WTC11 (cell line): ENCODE data around the gene MX1. TPM values are rescaled to one million over a fixed set of nuclear protein-coding genes. Genes with fewer than 3 reads are reported as not detected.

Experiments
- ATAC-seq: fragments of 200-7000 bp; cut with Tn5 transposase; 2 replicates; pipeline ENCODE4 v1.10.0; 2021; ENCODE audit warnings: mild to moderate bottlenecking, moderate library complexity
- CTCF ChIA-PET: fragments of 300-600 bp; sonication (Branson Sonifier 250); formaldehyde crosslinking; loops from one replicate; lab custom pipeline; 2021; ENCODE audit warnings: antibody characterized with exemption; lab: Charles Lee
- POLR2A ChIA-PET: fragments of 350-600 bp; sonication (Branson Sonifier 250); formaldehyde crosslinking; loops from one replicate; lab custom pipeline; 2021; ENCODE audit warnings: antibody characterized with exemption; lab: Charles Lee
- DNase-seq: peaks from one replicate; pipeline ENCODE4 v3.0.0; 2021; ENCODE audit warnings: low spot score
- H3K27ac Mint-ChIP-seq: 2 replicates; pipeline ENCODE4 v1.8.0; 2021; ENCODE audit warnings: mixed read lengths
- H3K27me3 Mint-ChIP-seq: 2 replicates; pipeline ENCODE4 v1.8.0; 2021; ENCODE audit warnings: low read depth, mild to moderate bottlenecking, moderate library complexity, mixed read lengths
- H3K36me3 Mint-ChIP-seq: 2 replicates; pipeline ENCODE4 v1.8.0; 2021; ENCODE audit warnings: mixed read lengths
- H3K4me1 Mint-ChIP-seq: 2 replicates; pipeline ENCODE4 v1.8.0; 2022; ENCODE audit warnings: mixed read lengths
- H3K4me3 Mint-ChIP-seq: 2 replicates; pipeline ENCODE4 v1.8.0; 2021; ENCODE audit warnings: mild to moderate bottlenecking, moderate library complexity, mixed read lengths
- H3K9me3 Mint-ChIP-seq: 2 replicates; pipeline ENCODE4 v1.8.0; 2021; ENCODE audit warnings: mixed read lengths
- CREB1 ChIP-seq: sonication (generic); formaldehyde crosslinking; IDR thresholded peaks from 2 replicates; pipeline ENCODE4 v1.8.0; 2023; ENCODE audit warnings: mild to moderate bottlenecking, missing genetic modification reagents
- EMX1 ChIP-seq: fragments of 250-450 bp; sonication (Bioruptor Pico); IDR thresholded peaks from 2 replicates; pipeline ENCODE4 v1.8.0; 2021; ENCODE audit warnings: mild to moderate bottlenecking
- HMGA2 ChIP-seq: fragments of 250-450 bp; sonication (Bioruptor Pico); IDR thresholded peaks from 2 replicates; pipeline ENCODE4 v1.4.0; 2021; ENCODE audit warnings: mild to moderate bottlenecking, moderate library complexity
- KAT7 ChIP-seq: sonication (generic); formaldehyde crosslinking; IDR thresholded peaks from 2 replicates; pipeline ENCODE4 v1.8.1; 2023; ENCODE audit warnings: missing genetic modification reagents, mild to moderate bottlenecking, borderline replicate concordance
- NFYB ChIP-seq: sonication (generic); formaldehyde crosslinking; conservative IDR thresholded peaks from 2 replicates; pipeline ENCODE4 v1.8.0; 2022; ENCODE audit warnings: low read depth, missing genetic modification reagents
- NR1H2 ChIP-seq: sonication (generic); formaldehyde crosslinking; IDR thresholded peaks from 2 replicates; pipeline ENCODE4 v1.9.0; 2021; ENCODE audit warnings: mild to moderate bottlenecking, moderate library complexity, missing genetic modification reagents
- PRRX2 ChIP-seq: fragments of 250-450 bp; sonication (Bioruptor Pico); IDR thresholded peaks from 2 replicates; pipeline ENCODE4 v1.8.0; 2021; ENCODE audit warnings: mild to moderate bottlenecking
- TEAD1 ChIP-seq: sonication (generic); formaldehyde crosslinking; IDR thresholded peaks from 2 replicates; pipeline ENCODE4 v1.8.0; 2022; ENCODE audit warnings: mild to moderate bottlenecking, missing genetic modification reagents
- ZNF121 ChIP-seq: sonication (generic); formaldehyde crosslinking; IDR thresholded peaks from 2 replicates; pipeline ENCODE4 v1.8.0; 2023; ENCODE audit warnings: missing genetic modification reagents
- ZNF219 ChIP-seq: sonication (generic); formaldehyde crosslinking; IDR thresholded peaks from 2 replicates; pipeline ENCODE4 v1.8.0; 2023; ENCODE audit warnings: missing genetic modification reagents, mild to moderate bottlenecking, borderline replicate concordance
- total RNA-seq: library from RNA; stranded (reverse); gene quantifications from 3 replicates; pipeline ENCODE4 v1.2.3, GENCODE V29; 2021
- TF ChIP-seq, protein P1 (sequence below): sonication (generic); formaldehyde crosslinking; IDR thresholded peaks from 2 replicates; pipeline ENCODE4 v1.8.1; 2022; ENCODE audit warnings: low read depth, mild to moderate bottlenecking, moderate library complexity, missing genetic modification reagents, borderline replicate concordance
- TF ChIP-seq, protein P2 (sequence below): fragments of 250-450 bp; sonication (Bioruptor Pico); IDR thresholded peaks from 2 replicates; pipeline ENCODE4 v1.9.0; 2021; ENCODE audit warnings: mild to moderate bottlenecking
- TF ChIP-seq, protein P3 (sequence below): sonication (generic); formaldehyde crosslinking; IDR thresholded peaks from 2 replicates; pipeline ENCODE4 v1.8.0; 2022; ENCODE audit warnings: mild to moderate bottlenecking, missing genetic modification reagents
- TF ChIP-seq, protein P4 (sequence below): sonication (generic); formaldehyde crosslinking; IDR thresholded peaks from 2 replicates; pipeline ENCODE4 v1.8.1; 2023; ENCODE audit warnings: mild to moderate bottlenecking, missing genetic modification reagents, moderate library complexity
- TF ChIP-seq, protein P5 (sequence below): sonication (generic); formaldehyde crosslinking; IDR thresholded peaks from 2 replicates; pipeline ENCODE4 v1.8.0; 2022; ENCODE audit warnings: mild to moderate bottlenecking, missing genetic modification reagents
- TF ChIP-seq, protein P6 (sequence below): sonication (generic); formaldehyde crosslinking; IDR thresholded peaks from 2 replicates; pipeline ENCODE4 v1.8.1; 2022; ENCODE audit warnings: missing genetic modification reagents, borderline replicate concordance
- TF ChIP-seq, protein P7 (sequence below): fragments of 250-450 bp; sonication (Bioruptor Pico); IDR thresholded peaks from 2 replicates; pipeline ENCODE4 v1.8.0; 2021; ENCODE audit warnings: mild to moderate bottlenecking
- TF ChIP-seq, protein P8 (sequence below): sonication (generic); formaldehyde crosslinking; IDR thresholded peaks from 2 replicates; pipeline ENCODE4 v1.8.0; 2022; ENCODE audit warnings: missing genetic modification reagents

The MX1 gene
- total RNA-seq, 1 experiment from 2014 or later, result 3.6 TPM

DNA sequence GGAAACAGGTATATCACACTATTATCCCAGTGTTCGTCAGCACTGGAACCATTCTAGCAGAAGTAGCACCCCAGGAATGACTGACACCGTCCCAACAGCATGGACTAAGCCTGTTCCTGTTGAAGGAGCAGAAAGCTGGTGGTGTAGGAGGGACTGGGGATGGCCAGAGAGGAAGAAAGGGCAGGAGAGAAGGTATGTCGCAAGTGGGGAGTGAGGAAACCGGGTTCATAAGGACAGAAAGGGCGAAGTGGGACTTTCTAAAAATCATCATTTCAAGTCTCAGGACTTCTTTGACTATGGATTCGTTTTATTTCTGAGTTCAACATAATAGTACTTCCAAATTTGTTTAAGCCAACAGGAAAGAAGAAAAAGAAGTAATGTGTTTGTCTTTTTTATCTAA lies 19.7 kb upstream of the MX1 start:
- H3K27ac Mint-ChIP-seq, result no peak overlapping the region
- H3K36me3 Mint-ChIP-seq, result peaks cover 12% of the 10 kb centered on the region
- H3K4me1 Mint-ChIP-seq, result no peaks in the 10 kb centered on the region
- H3K27me3 Mint-ChIP-seq, result no peaks in the 10 kb centered on the region
- TF ChIP-seq, protein P1, sequence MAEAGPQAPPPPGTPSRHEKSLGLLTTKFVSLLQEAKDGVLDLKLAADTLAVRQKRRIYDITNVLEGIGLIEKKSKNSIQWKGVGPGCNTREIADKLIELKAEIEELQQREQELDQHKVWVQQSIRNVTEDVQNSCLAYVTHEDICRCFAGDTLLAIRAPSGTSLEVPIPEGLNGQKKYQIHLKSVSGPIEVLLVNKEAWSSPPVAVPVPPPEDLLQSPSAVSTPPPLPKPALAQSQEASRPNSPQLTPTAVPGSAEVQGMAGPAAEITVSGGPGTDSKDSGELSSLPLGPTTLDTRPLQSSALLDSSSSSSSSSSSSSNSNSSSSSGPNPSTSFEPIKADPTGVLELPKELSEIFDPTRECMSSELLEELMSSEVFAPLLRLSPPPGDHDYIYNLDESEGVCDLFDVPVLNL (CRISPR knock-in tag), result no peak
- TF ChIP-seq, protein P2, sequence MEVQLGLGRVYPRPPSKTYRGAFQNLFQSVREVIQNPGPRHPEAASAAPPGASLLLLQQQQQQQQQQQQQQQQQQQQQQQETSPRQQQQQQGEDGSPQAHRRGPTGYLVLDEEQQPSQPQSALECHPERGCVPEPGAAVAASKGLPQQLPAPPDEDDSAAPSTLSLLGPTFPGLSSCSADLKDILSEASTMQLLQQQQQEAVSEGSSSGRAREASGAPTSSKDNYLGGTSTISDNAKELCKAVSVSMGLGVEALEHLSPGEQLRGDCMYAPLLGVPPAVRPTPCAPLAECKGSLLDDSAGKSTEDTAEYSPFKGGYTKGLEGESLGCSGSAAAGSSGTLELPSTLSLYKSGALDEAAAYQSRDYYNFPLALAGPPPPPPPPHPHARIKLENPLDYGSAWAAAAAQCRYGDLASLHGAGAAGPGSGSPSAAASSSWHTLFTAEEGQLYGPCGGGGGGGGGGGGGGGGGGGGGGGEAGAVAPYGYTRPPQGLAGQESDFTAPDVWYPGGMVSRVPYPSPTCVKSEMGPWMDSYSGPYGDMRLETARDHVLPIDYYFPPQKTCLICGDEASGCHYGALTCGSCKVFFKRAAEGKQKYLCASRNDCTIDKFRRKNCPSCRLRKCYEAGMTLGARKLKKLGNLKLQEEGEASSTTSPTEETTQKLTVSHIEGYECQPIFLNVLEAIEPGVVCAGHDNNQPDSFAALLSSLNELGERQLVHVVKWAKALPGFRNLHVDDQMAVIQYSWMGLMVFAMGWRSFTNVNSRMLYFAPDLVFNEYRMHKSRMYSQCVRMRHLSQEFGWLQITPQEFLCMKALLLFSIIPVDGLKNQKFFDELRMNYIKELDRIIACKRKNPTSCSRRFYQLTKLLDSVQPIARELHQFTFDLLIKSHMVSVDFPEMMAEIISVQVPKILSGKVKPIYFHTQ (CRISPR knock-in tag), result no peak
- TF ChIP-seq, protein P3, sequence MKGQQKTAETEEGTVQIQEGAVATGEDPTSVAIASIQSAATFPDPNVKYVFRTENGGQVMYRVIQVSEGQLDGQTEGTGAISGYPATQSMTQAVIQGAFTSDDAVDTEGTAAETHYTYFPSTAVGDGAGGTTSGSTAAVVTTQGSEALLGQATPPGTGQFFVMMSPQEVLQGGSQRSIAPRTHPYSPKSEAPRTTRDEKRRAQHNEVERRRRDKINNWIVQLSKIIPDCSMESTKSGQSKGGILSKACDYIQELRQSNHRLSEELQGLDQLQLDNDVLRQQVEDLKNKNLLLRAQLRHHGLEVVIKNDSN (CRISPR knock-in tag), result no peak
- no peak for TF ChIP-seq HMGA2 (CRISPR knock-in tag)
- TF ChIP-seq, protein P4, sequence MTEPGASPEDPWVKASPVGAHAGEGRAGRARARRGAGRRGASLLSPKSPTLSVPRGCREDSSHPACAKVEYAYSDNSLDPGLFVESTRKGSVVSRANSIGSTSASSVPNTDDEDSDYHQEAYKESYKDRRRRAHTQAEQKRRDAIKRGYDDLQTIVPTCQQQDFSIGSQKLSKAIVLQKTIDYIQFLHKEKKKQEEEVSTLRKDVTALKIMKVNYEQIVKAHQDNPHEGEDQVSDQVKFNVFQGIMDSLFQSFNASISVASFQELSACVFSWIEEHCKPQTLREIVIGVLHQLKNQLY (CRISPR knock-in tag), result no peak
- TF ChIP-seq NFYB, result no peak
- no peak for TF ChIP-seq ZNF219
- no peak for TF ChIP-seq EMX1
- TF ChIP-seq, protein P5, sequence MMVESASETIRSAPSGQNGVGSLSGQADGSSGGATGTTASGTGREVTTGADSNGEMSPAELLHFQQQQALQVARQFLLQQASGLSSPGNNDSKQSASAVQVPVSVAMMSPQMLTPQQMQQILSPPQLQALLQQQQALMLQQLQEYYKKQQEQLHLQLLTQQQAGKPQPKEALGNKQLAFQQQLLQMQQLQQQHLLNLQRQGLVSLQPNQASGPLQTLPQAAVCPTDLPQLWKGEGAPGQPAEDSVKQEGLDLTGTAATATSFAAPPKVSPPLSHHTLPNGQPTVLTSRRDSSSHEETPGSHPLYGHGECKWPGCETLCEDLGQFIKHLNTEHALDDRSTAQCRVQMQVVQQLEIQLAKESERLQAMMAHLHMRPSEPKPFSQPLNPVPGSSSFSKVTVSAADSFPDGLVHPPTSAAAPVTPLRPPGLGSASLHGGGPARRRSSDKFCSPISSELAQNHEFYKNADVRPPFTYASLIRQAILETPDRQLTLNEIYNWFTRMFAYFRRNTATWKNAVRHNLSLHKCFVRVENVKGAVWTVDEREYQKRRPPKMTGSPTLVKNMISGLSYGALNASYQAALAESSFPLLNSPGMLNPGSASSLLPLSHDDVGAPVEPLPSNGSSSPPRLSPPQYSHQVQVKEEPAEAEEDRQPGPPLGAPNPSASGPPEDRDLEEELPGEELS (CRISPR knock-in tag), result no peak
- TF ChIP-seq, protein P6, sequence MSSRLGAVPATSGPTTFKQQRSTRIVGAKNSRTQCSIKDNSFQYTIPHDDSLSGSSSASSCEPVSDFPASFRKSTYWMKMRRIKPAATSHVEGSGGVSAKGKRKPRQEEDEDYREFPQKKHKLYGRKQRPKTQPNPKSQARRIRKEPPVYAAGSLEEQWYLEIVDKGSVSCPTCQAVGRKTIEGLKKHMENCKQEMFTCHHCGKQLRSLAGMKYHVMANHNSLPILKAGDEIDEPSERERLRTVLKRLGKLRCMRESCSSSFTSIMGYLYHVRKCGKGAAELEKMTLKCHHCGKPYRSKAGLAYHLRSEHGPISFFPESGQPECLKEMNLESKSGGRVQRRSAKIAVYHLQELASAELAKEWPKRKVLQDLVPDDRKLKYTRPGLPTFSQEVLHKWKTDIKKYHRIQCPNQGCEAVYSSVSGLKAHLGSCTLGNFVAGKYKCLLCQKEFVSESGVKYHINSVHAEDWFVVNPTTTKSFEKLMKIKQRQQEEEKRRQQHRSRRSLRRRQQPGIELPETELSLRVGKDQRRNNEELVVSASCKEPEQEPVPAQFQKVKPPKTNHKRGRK (CRISPR knock-in tag), result no peak
- TF ChIP-seq TEAD1 (CRISPR knock-in tag), result no peak
- no peak for TF ChIP-seq NR1H2 (CRISPR knock-in tag)
- TF ChIP-seq CREB1 (CRISPR knock-in tag), result no peak
- no peak overlapping the region for H3K4me3 Mint-ChIP-seq
- ChIA-PET CTCF (no interaction called here), POLR2A (no interaction called here)
- no peak for DNase-seq
- ATAC-seq, result no peak
- peaks cover 11% of the 10 kb centered on the region for H3K9me3 Mint-ChIP-seq

DNA sequence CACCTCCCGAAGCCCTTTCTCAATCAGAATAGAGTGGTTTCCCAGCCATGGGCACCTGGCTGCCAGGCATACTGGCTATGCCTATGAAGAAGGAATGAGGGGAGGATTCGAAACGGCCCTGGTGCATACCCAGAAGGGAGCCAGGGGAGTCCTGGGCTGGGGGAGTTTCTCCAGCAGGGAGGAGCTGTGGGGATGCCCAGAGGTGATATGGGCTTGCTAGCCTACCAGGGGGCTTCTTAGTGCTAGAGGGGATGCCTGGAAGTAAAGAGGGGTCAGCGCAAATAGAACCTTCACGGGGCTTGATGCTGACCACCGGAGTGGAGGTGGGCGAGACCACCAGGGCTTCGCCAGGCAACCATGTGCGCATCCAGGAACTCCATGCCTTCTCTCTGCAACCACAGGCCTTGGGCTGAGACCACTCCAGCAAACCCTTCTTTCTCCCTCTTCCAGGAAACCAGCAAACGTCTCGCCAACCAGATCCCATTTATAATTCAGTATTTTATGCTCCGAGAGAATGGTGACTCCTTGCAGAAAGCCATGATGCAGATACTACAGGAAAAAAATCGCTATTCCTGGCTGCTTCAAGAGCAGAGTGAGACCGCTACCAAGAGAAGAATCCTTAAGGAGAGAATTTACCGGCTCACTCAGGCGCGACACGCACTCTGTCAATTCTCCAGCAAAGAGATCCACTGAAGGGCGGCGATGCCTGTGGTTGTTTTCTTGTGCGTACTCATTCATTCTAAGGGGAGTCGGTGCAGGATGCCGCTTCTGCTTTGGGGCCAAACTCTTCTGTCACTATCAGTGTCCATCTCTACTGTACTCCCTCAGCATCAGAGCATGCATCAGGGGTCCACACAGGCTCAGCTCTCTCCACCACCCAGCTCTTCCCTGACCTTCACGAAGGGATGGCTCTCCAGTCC lies 18.2 kb upstream of the MX1 start:
- peaks cover 26% of the 10 kb centered on the region for H3K9me3 Mint-ChIP-seq
- H3K4me3 Mint-ChIP-seq, result no peak overlapping the region
- peaks cover 16% of the 10 kb centered on the region for H3K36me3 Mint-ChIP-seq
- POLR2A ChIA-PET, result no interaction called here
- CTCF ChIA-PET, result no interaction called here
- ATAC-seq (no peak), DNase-seq (no peak)
- H3K27ac Mint-ChIP-seq, result no peak overlapping the region
- H3K4me1 Mint-ChIP-seq, result no peaks in the 10 kb centered on the region
- no peaks in the 10 kb centered on the region for H3K27me3 Mint-ChIP-seq
- TF ChIP-seq, protein P7, sequence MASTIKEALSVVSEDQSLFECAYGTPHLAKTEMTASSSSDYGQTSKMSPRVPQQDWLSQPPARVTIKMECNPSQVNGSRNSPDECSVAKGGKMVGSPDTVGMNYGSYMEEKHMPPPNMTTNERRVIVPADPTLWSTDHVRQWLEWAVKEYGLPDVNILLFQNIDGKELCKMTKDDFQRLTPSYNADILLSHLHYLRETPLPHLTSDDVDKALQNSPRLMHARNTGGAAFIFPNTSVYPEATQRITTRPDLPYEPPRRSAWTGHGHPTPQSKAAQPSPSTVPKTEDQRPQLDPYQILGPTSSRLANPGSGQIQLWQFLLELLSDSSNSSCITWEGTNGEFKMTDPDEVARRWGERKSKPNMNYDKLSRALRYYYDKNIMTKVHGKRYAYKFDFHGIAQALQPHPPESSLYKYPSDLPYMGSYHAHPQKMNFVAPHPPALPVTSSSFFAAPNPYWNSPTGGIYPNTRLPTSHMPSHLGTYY (CRISPR knock-in tag), result no peak
- TF ChIP-seq, protein P8, sequence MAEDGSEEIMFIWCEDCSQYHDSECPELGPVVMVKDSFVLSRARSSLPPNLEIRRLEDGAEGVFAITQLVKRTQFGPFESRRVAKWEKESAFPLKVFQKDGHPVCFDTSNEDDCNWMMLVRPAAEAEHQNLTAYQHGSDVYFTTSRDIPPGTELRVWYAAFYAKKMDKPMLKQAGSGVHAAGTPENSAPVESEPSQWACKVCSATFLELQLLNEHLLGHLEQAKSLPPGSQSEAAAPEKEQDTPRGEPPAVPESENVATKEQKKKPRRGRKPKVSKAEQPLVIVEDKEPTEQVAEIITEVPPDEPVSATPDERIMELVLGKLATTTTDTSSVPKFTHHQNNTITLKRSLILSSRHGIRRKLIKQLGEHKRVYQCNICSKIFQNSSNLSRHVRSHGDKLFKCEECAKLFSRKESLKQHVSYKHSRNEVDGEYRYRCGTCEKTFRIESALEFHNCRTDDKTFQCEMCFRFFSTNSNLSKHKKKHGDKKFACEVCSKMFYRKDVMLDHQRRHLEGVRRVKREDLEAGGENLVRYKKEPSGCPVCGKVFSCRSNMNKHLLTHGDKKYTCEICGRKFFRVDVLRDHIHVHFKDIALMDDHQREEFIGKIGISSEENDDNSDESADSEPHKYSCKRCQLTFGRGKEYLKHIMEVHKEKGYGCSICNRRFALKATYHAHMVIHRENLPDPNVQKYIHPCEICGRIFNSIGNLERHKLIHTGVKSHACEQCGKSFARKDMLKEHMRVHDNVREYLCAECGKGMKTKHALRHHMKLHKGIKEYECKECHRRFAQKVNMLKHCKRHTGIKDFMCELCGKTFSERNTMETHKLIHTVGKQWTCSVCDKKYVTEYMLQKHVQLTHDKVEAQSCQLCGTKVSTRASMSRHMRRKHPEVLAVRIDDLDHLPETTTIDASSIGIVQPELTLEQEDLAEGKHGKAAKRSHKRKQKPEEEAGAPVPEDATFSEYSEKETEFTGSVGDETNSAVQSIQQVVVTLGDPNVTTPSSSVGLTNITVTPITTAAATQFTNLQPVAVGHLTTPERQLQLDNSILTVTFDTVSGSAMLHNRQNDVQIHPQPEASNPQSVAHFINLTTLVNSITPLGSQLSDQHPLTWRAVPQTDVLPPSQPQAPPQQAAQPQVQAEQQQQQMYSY, result no peak
- TF ChIP-seq PRRX2, result no peak
- TF ChIP-seq KAT7 (CRISPR knock-in tag), result no peak
- TF ChIP-seq ZNF121 (CRISPR knock-in tag), result no peak
- no peak for TF ChIP-seq NR1H2 (CRISPR knock-in tag)
- no peak for TF ChIP-seq HMGA2 (CRISPR knock-in tag)
